AG09309 (cell line): ENCODE measurements around the gene ABTB1.

Source experiments
- DNase-seq: peaks from one replicate; pipeline ENCODE4 v3.0.0-alpha.2; 2010; ENCODE audit warnings: low read depth
- H3K4me3 ChIP-seq: 2 replicates; pipeline ENCODE4 v1.5.1; 2011; ENCODE audit warnings: mild to moderate bottlenecking, low read depth, low read length, moderate library complexity; ENCODE audit not compliant: control insufficient read depth
- CTCF ChIP-seq: IDR thresholded peaks from 2 replicates; pipeline ENCODE4 v1.5.1; 2011; ENCODE audit warnings: mild to moderate bottlenecking, low read depth, low read length, inconsistent platforms; ENCODE audit not compliant: insufficient read depth, control insufficient read depth; ENCODE audit errors: missing control alignments

Gene ABTB1

GRCh38 chr3:127675651-127676391 is 3.1 kb downstream of the ABTB1 start:
- no peak for TF ChIP-seq CTCF
- H3K4me3 ChIP-seq = no peak overlapping the region

GRCh38 chr3:127676456-127676855 is 3.7 kb downstream of the ABTB1 start:
- no peak for TF ChIP-seq CTCF
- H3K4me3 ChIP-seq = no peak overlapping the region
- no peak for DNase-seq

More at GRCh38 chr3:127675651-127676391, 3.1 kb downstream of the ABTB1 start:
- no peak for DNase-seq

- TF ChIP-seq CTCF = no peak
Measured at GRCh38 chr3:127676921-127677351, 4.2 kb downstream of the ABTB1 start.

GRCh38 chr3:127677541-127678314 is 5.0 kb downstream of the ABTB1 start:
- DNase-seq = no peak
- TF ChIP-seq CTCF = no peak
- H3K4me3 ChIP-seq = no peak overlapping the region

More at GRCh38 chr3:127676921-127677351, 4.2 kb downstream of the ABTB1 start:
- no peak for DNase-seq
- H3K4me3 ChIP-seq = no peak overlapping the region

GRCh38 chr3:127678315-127678599 is 5.5 kb downstream of the ABTB1 start:
- DNase-seq = no peak

More at GRCh38 chr3:127678315-127678599, 5.5 kb downstream of the ABTB1 start:
- no peak for TF ChIP-seq CTCF
- no peak overlapping the region for H3K4me3 ChIP-seq
